GM21390 (cell line): ENCODE measurements around the gene MPPED1.

Experiments
- ATAC-seq: cut with Tn5 transposase; IDR thresholded peaks from one replicate; pipeline ENCODE4 v1.9.1; 2021; ENCODE audit not compliant: unreplicated experiment

The MPPED1 gene

GRCh38 chr22:43409800-43410199, 2.0 kb upstream of the MPPED1 start:
- ATAC-seq = no peak

- ATAC-seq = no peak
Measured at GRCh38 chr22:43411040-43411868, 560 bp upstream of the MPPED1 start.

- no peak for ATAC-seq
Measured at GRCh38 chr22:43412808-43413795, 1.3 kb downstream of the MPPED1 start.

DNA sequence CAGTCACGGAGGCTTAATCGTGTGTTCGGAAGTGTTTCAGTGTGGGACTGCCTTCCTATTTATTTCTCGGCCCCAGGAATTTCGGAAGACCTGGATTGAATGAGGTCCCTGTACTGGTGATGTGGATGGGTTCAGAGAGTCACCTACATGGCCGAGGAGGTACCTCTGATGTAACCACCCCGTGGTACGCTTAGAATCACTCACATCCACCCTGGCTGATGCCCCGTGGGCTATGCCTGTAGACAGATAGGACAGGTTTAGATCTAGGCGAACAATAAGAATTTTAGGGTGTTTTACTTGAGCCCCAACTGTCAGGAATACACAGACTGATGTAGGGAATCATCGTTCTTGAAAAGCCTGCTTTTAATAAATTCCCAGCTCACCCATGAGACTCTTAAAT, 2.0 kb downstream of the MPPED1 start:
- no peak for ATAC-seq

- no peak for ATAC-seq
Measured at GRCh38 chr22:43415681-43416080, 3.9 kb downstream of the MPPED1 start.

DNA sequence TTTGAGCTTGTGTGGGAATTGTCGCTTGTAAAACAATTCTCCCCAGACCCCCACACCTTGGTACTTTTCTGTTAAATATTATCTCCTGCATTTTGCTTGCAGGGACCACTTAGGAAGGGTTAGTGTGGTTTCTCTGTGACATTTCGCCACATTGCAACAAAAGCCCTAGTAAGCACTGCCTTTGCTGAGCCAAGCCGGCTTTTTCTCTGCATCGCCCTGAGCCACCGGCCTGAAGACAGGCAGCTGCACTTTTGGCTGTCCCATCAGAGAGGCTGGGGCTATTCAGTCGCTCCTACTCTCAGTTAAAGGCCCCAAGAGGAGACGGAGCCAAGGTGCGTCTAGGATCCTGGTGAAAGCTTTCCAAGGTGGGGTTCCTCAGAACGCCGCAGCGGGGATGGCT, 5.7 kb downstream of the MPPED1 start:
- ATAC-seq = no peak

GRCh38 chr22:43418079-43418825, 6.4 kb downstream of the MPPED1 start:
- no peak for ATAC-seq

DNA sequence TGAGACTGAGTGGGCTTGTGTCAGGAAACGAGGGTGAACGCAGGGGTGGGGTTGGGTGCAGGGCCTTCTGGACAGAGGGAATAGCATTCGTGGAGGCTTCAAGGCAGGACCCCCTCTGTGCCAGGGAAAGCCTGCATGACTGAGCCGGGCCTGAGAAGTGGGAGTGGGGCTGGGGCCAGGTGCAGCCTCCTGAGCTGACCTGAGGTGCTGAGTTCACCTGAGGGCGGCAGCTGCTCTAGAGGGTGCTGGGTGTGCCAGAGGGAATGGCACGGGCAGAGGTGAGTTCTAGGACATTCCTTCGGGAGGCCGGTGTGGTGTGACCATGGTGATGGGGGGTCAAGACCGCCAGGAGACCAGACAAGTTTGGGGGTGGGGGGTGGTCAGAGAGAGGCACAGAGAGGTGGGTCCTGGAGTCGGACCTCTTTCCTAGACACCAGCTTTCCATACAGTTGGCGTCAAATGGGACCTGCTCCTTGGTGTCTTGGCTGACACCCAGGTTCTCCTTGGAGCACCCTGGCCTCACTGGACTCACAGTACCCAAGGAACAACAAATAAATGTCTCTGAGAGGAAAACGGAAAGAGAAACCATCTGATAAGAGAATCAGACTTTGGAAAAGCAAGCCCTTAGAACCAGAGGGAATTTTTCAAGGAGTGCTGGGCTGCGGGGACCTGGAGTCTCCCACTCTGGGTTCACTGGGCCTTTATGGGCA, 7.7 kb downstream of the MPPED1 start:
- ATAC-seq = no peak

DNA sequence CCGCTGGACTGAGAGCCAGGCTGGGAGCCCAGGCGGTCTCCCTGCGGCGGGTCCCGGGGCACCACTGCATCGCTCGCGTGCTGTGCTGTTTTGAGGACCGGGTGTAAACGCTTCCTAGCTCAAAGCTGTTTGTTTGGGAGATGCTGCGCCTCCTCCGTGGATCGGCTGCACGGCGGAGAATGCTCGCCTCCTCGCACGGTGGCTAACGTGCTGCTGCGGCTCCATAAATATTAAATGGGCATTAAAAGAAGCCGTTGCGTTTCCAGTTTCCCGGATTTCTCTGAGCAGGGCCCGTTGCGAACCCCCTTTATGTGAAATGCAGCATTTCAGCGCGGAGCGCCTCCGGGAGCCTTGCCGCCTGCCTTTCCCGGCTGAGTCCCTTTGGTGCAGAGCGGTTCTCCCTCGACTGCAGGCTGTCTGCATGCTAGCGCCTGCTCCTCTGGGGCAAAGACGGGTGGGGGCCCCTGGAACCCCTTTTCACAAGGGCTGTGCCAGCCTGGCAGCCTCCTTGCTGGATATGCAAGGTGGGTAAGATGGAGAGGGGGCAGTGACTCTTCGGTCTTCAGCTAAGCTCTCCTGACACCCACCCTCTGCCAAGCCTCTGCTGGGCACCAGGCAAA, 9.3 kb downstream of the MPPED1 start:
- no peak for ATAC-seq

DNA sequence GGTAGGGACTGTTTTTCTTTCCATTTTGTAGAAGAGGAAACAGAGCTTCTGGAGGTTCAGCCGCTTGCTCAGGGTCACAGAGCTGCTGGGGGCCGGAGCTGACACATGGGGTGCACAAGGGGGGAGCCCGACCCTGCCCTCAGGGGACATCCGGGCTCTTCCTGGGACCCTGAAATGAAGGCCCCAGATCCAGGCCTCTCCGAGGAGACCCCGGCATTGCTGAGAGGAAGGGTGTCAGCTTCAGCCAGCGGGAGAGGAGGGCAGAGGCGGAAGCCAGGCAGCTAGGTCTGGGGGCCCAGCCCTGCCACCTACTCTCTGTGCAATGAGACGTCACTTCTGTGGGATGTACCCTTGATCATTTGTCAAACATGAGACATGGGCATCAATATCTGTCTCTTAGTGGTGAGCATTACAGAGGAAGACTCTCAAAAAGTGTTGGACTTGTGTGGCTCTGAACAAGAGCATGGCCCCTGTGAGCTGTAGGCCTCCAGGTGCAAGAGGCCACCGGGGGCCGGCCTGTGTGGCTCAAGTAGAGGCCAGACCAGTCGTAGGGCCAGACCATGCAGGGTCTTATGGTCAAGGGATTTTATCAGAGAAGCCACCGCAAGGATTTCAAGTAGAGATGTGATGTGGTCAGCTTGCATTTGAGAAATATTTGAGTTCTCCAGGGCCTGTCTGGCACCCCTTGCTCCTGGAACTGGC, 10.3 kb downstream of the MPPED1 start:
- ATAC-seq = no peak

DNA sequence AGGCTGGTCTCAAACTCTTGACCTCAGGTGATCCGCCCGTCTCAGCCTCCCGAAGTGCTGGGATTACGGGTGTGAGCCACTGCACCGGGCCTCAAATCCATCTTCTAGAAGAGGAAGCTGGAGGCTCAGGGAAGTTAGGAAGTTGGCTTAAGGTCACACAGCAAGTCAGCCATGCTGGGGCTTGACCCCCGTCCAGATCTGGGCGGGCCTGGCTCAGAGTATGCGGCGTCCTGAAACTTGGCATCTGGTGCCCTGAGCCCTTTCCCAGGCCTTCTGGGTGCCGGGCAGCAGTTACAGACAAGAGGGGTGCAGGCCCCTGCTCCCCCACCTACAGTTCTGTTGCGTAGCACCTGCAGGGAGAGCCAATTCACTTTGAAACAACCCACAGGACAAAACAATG, 11.2 kb downstream of the MPPED1 start:
- no peak for ATAC-seq

DNA sequence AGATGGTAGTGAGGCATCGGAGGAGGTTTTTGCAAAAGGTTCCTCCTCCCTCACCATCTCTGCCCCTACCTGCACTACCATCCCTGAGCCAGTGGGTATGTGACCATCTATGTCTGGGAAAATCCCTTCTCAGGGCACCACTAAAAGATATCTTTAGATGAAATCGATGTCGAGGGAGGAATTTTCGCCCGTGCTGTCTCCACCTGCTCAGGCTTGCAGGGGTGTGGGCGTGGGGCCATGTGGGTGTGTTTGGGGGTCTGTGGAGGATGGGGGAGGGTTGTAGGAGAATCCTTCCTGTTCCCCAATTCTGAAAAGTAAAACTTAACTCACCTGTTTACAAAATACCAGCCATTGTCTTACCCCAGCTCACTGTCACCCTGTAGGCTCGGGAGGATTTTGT, 12.4 kb downstream of the MPPED1 start:
- ATAC-seq = no peak

GRCh38 chr22:43424666-43425630, 13.1 kb downstream of the MPPED1 start:
- ATAC-seq = no peak

GRCh38 chr22:43425976-43426785, 14.4 kb downstream of the MPPED1 start:
- ATAC-seq = no peak

GRCh38 chr22:43426816-43427215, 15.0 kb downstream of the MPPED1 start:
- no peak for ATAC-seq

DNA sequence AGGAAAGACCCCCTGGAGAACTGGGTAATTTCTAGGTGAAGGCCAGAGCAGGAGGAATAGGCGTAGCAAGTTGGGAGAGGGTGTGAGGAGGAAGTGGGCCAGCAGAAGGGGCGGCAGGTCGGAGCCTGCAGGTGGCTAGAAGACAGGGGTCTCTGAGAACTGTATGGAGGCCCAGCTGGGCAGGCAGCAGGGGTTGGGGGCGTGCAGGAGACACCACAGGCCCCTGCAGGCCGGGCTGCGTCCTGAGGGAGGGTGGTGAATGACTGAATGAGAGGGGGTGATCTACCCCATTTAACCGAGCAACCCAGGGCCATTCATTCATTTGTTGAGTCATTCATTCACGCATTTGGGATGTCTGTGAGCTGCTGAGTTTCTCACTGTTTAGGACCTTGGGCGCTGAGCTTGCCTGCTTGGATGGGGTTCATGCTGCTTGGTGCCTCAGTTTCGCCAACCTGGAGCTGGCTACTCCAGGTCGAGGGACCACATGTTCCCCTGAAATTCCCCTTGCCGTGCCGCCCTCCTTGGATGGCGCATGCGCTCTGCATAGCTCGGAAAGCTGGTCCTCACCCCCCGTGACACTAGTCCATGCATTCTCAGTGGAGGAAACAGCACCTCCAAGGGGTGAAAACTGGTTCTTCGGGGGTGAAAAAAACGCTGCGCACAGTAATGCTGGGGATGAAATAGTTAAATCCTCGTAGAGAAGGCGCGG, 15.6 kb downstream of the MPPED1 start:
- ATAC-seq = no peak

GRCh38 chr22:43428005-43428485, 16.2 kb downstream of the MPPED1 start:
- ATAC-seq = no peak
